Upper lobe of left lung (tissue), 6 donors: ENCODE results near the gene DOCK4. TPM values are rescaled to one million over a fixed set of nuclear protein-coding genes. Genes with fewer than 3 reads are reported as not detected.

Experiments
- ATAC-seq, 2 donors: fragments of 200-7000 bp; cut with Tn5 transposase; one replicate each; pipeline ENCODE4 v1.9.1; 2022; ENCODE audit warnings: mild to moderate bottlenecking in 2 of 2, moderate library complexity in 2 of 2; ENCODE audit not compliant: low FRiP score in 2 of 2
- DNase-seq, 2 donors: peaks; one replicate each; pipeline ENCODE4 v3.0.0-alpha.2; 2019 to 2020
- H3K27ac ChIP-seq, 4 donors: fragments of 200-600 bp; sonication (generic); one replicate each; pipeline ENCODE4 v1.5.1; 2016 to 2019
- H3K27me3 ChIP-seq, 4 donors: fragments of 200-600 bp; sonication (generic); one replicate each; pipeline ENCODE4 v1.5.1; 2017 to 2019
- H3K36me3 ChIP-seq, 4 donors: fragments of 200-600 bp; sonication (generic); one replicate each; pipeline ENCODE4 v1.5.1; 2016 to 2019
- H3K4me1 ChIP-seq, 4 donors: fragments of 200-600 bp; sonication (generic); one replicate each; pipeline ENCODE4 v1.5.1; 2018 to 2019
- H3K4me3 ChIP-seq, 4 donors: fragments of 200-600 bp; sonication (generic); one replicate each; pipeline ENCODE4 v1.5.1; 2017 to 2019; ENCODE audit warnings: mild to moderate bottlenecking in 2 of 4, moderate library complexity in 1 of 4
- H3K9me3 ChIP-seq, 4 donors: fragments of 200-600 bp; sonication (generic); one replicate each; pipeline ENCODE4 v1.5.1; 2018 to 2019
- EP300 ChIP-seq, 4 donors: sonication (generic); formaldehyde crosslinking; IDR thresholded peaks; one replicate each; pipeline ENCODE4 v1.5.1; 2017; ENCODE audit warnings: antibody characterized with exemption in 4 of 4, control low read depth in 2 of 4
- POLR2A ChIP-seq, 4 donors: fragments of 450-650 bp; IDR thresholded peaks; one replicate each; pipeline ENCODE4 v1.5.1; 2016 to 2017; ENCODE audit warnings: antibody characterized with exemption in 4 of 4, mild to moderate bottlenecking in 2 of 4
- POLR2AphosphoS5 ChIP-seq, 2 donors: sonication (generic); formaldehyde crosslinking; IDR thresholded peaks; one replicate each; pipeline ENCODE4 v1.5.1; 2017; ENCODE audit warnings: antibody characterized with exemption in 2 of 2
- WGBS, 2 donors: methylation state at CpG; one replicate each; pipeline ENCODE4 v1.1.5; 2017 to 2018; 5-methylcytosine and 5-hydroxymethylcytosine counted together
- total RNA-seq, 6 donors: library from RNA; depleted of rRNA in 4 of 6; stranded (reverse); fragments of >200 nt in 4 of 6; gene quantifications; one replicate each; pipeline versions ENCODE4 v1.1.0 to v1.2.1, GENCODE V29; 2016 to 2021
- TF ChIP-seq, protein P1 (sequence below), 6 experiments: fragments of 450-650 bp in 4 of 6; fragments of 200-600 bp in 2 of 6; sonication (generic) in 2 of 6; IDR thresholded peaks; one replicate each; pipeline ENCODE4 v1.5.1; 2016 to 2019; ENCODE audit warnings: antibody characterized with exemption in 6 of 6
- donor health status: DM: no; HTN: no; CAD: no; lungs with moderate emphysema.
- donor health status: DM: no; HTN: yes; CAD: no; lungs with severe emphysema.

DOCK4 gene
- total RNA-seq, 6 donors from 2014 or later, result 53.6 to 166 (median 100) TPM

DNA sequence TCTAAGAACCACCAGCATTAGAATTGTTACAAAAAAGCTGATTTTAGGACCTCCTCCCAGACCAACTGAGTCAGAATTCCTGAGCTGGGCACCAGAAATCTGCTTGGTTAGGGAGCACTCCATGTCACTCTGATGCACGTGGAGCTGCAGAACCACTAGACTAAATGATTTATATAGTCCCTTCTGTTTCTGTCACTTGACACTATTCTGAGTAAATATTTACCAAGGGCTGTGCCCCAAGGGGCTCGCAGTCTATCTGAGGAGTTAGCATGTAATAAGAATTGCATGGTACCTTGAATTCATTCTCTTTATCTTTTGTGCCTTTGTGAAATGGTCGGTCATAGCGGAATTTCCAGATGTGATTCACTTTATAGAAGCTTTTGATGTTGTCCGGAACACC is 447.9 kb downstream of the DOCK4 start:
- peaks cover 0 to 12% (median 4%) of the 10 kb centered on the region in 4 donors for H3K4me1 ChIP-seq
- H3K4me3 ChIP-seq, result no peak overlapping the region
- no peaks in the 10 kb centered on the region for H3K9me3 ChIP-seq
- 75 to 77% methylated on average over 5 of the region's 5 CpGs for WGBS, 2 donors
- DNase-seq, result no peak
- H3K27ac ChIP-seq, result no peak overlapping the region
- ATAC-seq, result no peak
- peaks cover 0 to 74% (median 15%) of the 10 kb centered on the region in 4 donors for H3K36me3 ChIP-seq
- TF ChIP-seq POLR2AphosphoS5 (IDR thresholded peaks at IDR 0.05) (no peak), POLR2A (IDR thresholded peaks at IDR 0.05) (no peak)
- no peaks in the 10 kb centered on the region for H3K27me3 ChIP-seq

DNA sequence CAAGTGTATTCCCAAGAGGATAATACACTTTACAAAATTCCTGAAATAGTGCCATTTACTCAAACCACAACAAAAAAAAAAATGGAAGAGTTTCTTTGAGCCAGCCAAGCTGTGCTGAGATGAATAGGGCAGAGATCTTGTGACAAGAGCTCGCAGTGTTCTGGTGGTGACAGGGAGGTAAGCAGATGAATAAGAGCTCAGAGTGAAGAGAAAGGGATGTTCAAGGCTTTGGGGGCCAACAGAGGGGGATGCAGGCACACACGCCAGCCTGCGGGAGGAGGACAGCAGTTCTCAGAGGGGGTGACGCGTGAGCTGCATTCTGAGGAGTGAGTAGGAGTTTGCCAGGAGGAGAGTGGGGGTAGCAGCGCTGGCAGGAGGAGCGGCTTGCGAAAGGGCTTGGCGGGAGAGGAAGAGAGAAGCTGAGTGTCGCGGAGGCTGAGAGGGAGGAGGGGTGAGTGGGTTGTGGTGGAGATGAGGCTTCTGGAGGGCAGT is 449.5 kb downstream of the DOCK4 start:
- TF ChIP-seq POLR2AphosphoS5 (IDR thresholded peaks at IDR 0.05), result peak; percentile 19 to 60
- no peak for TF ChIP-seq EP300 (IDR thresholded peaks at IDR 0.05)
- peaks cover 0 to 70% (median 15%) of the 10 kb centered on the region in 4 donors for H3K36me3 ChIP-seq
- H3K27me3 ChIP-seq, result no peaks in the 10 kb centered on the region
- 80 to 82% methylated on average over 11 of the region's 11 CpGs for WGBS, 2 donors
- peak overlapping the region in 3 of 4 donors; percentile 33 to 52 (median 39) for H3K27ac ChIP-seq
- ATAC-seq, result peak; percentile 74 to 92
- no peaks in the 10 kb centered on the region for H3K9me3 ChIP-seq
- peak in 1 of 2 donors; percentile 83 for DNase-seq
- H3K4me3 ChIP-seq, result no peak overlapping the region
- peaks cover 0 to 12% (median 4%) of the 10 kb centered on the region in 4 donors for H3K4me1 ChIP-seq

GRCh38 chr7:111755383-111755782 is 450.8 kb downstream of the DOCK4 start:
- Histone ChIP-seq H3K27ac (peak overlapping the region in 2 of 4 donors; percentile 15 to 29), H3K36me3 (peaks cover 0 to 68% (median 13%) of the 10 kb centered on the region in 4 donors), H3K27me3 (no peaks in the 10 kb centered on the region), H3K4me3 (no peak overlapping the region), H3K4me1 (peaks cover 0 to 12% (median 4%) of the 10 kb centered on the region in 4 donors), H3K9me3 (no peaks in the 10 kb centered on the region)
- no peak for TF ChIP-seq POLR2A (IDR thresholded peaks at IDR 0.05)
- no peak for DNase-seq
- 63 to 66% methylated on average over 6 of the region's 6 CpGs for WGBS, 2 donors
- no peak for ATAC-seq

GRCh38 chr7:111753968-111754367 is 452.2 kb downstream of the DOCK4 start:
- DNase-seq (no peak), ATAC-seq (no peak)
- Histone ChIP-seq H3K27ac (peak overlapping the region in 1 of 4 donors; percentile 29), H3K4me1 (peaks cover 0 to 12% (median 4%) of the 10 kb centered on the region in 4 donors), H3K9me3 (no peaks in the 10 kb centered on the region), H3K36me3 (peaks cover 0 to 59% (median 10%) of the 10 kb centered on the region in 4 donors), H3K27me3 (no peaks in the 10 kb centered on the region), H3K4me3 (no peak overlapping the region)
- TF ChIP-seq EP300 (IDR thresholded peaks at IDR 0.05) (no peak), POLR2A (IDR thresholded peaks at IDR 0.05) (no peak)
- TF ChIP-seq, protein P1, sequence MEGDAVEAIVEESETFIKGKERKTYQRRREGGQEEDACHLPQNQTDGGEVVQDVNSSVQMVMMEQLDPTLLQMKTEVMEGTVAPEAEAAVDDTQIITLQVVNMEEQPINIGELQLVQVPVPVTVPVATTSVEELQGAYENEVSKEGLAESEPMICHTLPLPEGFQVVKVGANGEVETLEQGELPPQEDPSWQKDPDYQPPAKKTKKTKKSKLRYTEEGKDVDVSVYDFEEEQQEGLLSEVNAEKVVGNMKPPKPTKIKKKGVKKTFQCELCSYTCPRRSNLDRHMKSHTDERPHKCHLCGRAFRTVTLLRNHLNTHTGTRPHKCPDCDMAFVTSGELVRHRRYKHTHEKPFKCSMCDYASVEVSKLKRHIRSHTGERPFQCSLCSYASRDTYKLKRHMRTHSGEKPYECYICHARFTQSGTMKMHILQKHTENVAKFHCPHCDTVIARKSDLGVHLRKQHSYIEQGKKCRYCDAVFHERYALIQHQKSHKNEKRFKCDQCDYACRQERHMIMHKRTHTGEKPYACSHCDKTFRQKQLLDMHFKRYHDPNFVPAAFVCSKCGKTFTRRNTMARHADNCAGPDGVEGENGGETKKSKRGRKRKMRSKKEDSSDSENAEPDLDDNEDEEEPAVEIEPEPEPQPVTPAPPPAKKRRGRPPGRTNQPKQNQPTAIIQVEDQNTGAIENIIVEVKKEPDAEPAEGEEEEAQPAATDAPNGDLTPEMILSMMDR (IDR thresholded peaks at IDR 0.05), result no peak
- WGBS, 2 donors, result 76 to 82% methylated on average over 3 of the region's 3 CpGs

DNA sequence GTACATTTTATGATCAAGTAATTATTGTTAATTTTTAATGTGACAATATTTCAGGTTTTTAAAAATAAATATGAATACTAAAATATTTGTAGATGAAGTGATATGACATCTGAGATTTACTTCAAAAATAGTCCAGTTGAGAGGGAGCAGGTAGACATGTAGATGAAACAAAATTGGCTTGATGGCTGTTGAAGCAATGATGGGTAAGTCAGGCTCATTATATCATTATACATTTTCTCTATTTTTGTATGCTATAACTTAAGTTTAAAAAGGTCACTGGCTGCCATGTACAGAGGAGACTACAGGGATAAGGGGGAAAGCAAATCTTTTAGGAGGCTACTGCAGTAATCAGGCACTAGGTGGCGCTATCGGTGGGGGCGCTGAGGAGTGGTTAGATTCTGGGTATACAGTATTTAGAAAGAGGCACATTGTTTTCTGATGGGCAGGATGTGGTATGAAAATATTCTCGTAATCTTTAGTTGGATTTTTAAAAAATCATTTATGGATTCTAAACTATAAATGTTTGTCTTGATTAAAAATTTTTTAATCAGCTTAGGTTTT is 454.1 kb downstream of the DOCK4 start:
- Histone ChIP-seq H3K27ac (no peak overlapping the region), H3K27me3 (no peaks in the 10 kb centered on the region), H3K4me3 (no peak overlapping the region), H3K4me1 (peaks cover 0 to 12% (median 4%) of the 10 kb centered on the region in 4 donors), H3K9me3 (no peaks in the 10 kb centered on the region), H3K36me3 (peaks cover 0 to 47% (median 4%) of the 10 kb centered on the region in 4 donors)
- ATAC-seq (peak; percentile 64 to 80), DNase-seq (peak in 1 of 2 donors; percentile 60)
- TF ChIP-seq, protein P1 (IDR thresholded peaks at IDR 0.05), result peak in 5 of 6 experiments; percentile 57 to 83 (median 64)
- TF ChIP-seq POLR2AphosphoS5 (IDR thresholded peaks at IDR 0.05) (no peak), EP300 (IDR thresholded peaks at IDR 0.05) (no peak), POLR2A (IDR thresholded peaks at IDR 0.05) (no peak)
- WGBS, 2 donors, result 24 to 32% methylated on average over 4 of the region's 4 CpGs

DNA sequence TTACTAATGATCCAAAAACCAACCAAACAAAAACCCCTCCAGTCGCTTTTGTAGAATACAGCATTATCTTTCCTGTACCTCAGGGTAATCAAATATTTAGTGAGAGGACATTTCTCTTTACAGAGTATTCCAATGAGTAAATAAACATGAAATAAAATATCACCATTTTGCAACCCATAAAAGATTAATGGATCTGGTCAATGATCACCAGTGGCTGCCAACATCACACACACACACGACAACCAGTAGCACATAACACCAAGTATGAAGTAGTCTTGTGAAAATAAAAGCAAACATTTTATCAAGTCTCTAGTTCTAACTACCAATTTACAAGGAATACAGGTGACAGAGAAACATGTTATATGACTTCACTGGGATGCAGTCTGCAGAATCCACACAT is 455.3 kb downstream of the DOCK4 start:
- H3K27me3 ChIP-seq, result no peaks in the 10 kb centered on the region
- no peak for ATAC-seq
- WGBS, 2 donors, result 91 to 93% methylated on average over 2 of the region's 2 CpGs
- TF ChIP-seq, protein P1 (IDR thresholded peaks at IDR 0.05), result no peak
- TF ChIP-seq POLR2AphosphoS5 (IDR thresholded peaks at IDR 0.05) (no peak), POLR2A (IDR thresholded peaks at IDR 0.05) (no peak), EP300 (IDR thresholded peaks at IDR 0.05) (no peak)
- H3K9me3 ChIP-seq, result no peaks in the 10 kb centered on the region
- H3K4me3 ChIP-seq, result no peak overlapping the region
- peaks cover 0 to 11% (median 4%) of the 10 kb centered on the region in 4 donors for H3K4me1 ChIP-seq
- peak overlapping the region in 1 of 4 donors; percentile 14 for H3K27ac ChIP-seq
- DNase-seq, result no peak
- H3K36me3 ChIP-seq, result peaks cover 0 to 52% (median 8%) of the 10 kb centered on the region in 4 donors
